ENCODE measurements around the gene GNE.
"Not testable (repeated sequence)": the region's sequence is repeated elsewhere in the genome, so short reads cannot be mapped to it uniquely, and the experiment has no call there.

GNE gene

DNA sequence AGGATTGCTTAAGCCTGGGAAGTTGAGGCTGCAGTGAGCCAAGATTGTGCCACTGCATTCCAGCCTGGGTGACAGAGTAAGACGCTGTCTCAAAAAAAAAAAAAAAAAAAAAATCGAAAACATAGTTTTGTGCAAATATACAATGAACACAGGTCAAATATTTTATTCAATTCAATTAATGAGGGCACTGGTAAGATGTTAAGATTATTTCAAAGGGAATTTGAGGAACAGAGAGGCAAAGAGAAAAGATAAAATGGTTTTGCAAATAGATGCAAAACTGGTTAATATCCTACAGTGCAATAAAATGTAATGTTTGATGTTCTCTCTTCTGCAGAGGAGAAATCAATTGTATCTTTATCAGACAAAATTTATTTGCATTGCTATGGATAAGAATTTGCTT is 39.5 kb upstream of the GNE start:
- Histone ChIP-seq H3K36me3 (ENCODE audit: control insufficient read depth, insufficient read depth, low read length) (no peaks in the 10 kb centered on the region), H3K79me2 (ENCODE audit: control insufficient read depth, insufficient read depth, low read length) (no peaks in the 10 kb centered on the region), H2BK120ac (ENCODE audit: low read depth, low read length) (no peak overlapping the region), H3K9ac (ENCODE audit: low read length) (no peak overlapping the region), H3K23ac (ENCODE audit: low read length) (no peak overlapping the region), H3K4me2 (ENCODE audit: low read length) (no peak overlapping the region), H3K56ac (ENCODE audit: low read length) (no peak overlapping the region), H4K8ac (ENCODE audit: low read depth, low read length) (no peak overlapping the region), H2BK15ac (replicated peaks; ENCODE audit: low read depth) (no peak overlapping the region), H3K4ac (ENCODE audit: low read depth, low read length) (no peak overlapping the region), H2BK5ac (ENCODE audit: low read length) (no peak overlapping the region), H4K5ac (ENCODE audit: low read length) (no peak overlapping the region), H3K4me1 (ENCODE audit: control insufficient read depth, low read depth, low read length) (no peaks in the 10 kb centered on the region), H3K18ac (ENCODE audit: low read length) (no peak overlapping the region), H3K4me3 (ENCODE audit: low read length) (no peak overlapping the region), H3K79me1 (ENCODE audit: low read length) (no peaks in the 10 kb centered on the region), H2AK5ac (ENCODE audit: low read length) (no peak overlapping the region), H3K27ac (ENCODE audit: low read depth, low read length) (no peak overlapping the region), H3K27me3 (ENCODE audit: insufficient read depth, low read length, poor library complexity) (no peaks in the 10 kb centered on the region)
- no CpG with 5 or more reads among the region's 2 CpGs for WGBS (ENCODE audit: extremely low coverage, insufficient coverage, low lambda C conversion rate)
- no peak for DNase-seq

DNA sequence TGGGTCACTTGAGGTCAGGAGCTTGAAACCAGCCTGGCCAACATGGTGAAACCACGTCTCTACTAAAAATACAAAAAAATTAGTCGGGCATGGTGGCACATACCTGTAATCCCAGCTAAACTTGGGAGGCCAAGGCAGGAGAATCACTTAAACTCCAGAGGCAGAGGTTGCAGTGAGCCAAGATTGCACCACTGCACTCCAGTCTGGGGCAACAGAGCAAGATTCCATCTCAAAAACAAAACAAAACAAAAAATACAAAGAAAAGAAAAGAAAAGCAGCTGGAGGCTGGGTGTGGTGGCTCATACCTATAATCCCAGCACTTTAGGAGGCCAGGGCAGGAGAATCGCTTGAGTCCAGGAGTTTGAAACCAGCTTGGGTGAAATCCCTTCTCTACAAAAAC is 36.7 kb upstream of the GNE start:
- not testable (repeated sequence) for H4K8ac ChIP-seq (ENCODE audit: low read depth, low read length); H3K36me3 ChIP-seq (ENCODE audit: control insufficient read depth, insufficient read depth, low read length); H2BK120ac ChIP-seq (ENCODE audit: low read depth, low read length); H2BK5ac ChIP-seq (ENCODE audit: low read length); H3K4me3 ChIP-seq (ENCODE audit: low read length); H2BK15ac ChIP-seq (replicated peaks; ENCODE audit: low read depth); H3K56ac ChIP-seq (ENCODE audit: low read length); H3K4me1 ChIP-seq (ENCODE audit: control insufficient read depth, low read depth, low read length); H3K27ac ChIP-seq (ENCODE audit: low read depth, low read length); H4K5ac ChIP-seq (ENCODE audit: low read length); H3K27me3 ChIP-seq (ENCODE audit: insufficient read depth, low read length, poor library complexity); H3K18ac ChIP-seq (ENCODE audit: low read length); H3K79me2 ChIP-seq (ENCODE audit: control insufficient read depth, insufficient read depth, low read length); DNase-seq; H3K9ac ChIP-seq (ENCODE audit: low read length); H2AK5ac ChIP-seq (ENCODE audit: low read length); H3K4me2 ChIP-seq (ENCODE audit: low read length); H3K79me1 ChIP-seq (ENCODE audit: low read length); H3K23ac ChIP-seq (ENCODE audit: low read length); H3K4ac ChIP-seq (ENCODE audit: low read depth, low read length)
- WGBS (ENCODE audit: extremely low coverage, insufficient coverage, low lambda C conversion rate) = no CpG with 5 or more reads among the region's 3 CpGs

DNA sequence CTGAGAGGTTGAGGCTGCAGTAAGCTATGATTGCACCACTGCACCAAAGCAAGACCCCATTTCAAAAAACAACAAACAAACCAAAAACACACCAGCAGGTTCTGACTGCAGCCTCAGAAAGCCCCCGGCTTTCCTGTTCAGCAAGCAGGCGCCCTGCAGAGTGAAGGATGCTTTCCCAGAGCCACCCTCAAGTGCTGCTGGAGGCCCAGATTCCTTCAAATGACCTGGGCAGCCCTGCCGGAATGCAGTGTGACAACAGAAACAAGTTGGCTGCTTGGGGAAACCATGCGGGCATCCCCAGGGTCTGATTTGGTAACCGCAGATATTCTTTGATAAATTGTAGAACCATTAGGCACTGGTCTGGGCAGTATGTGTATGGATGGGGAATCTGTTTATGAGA is 35.7 kb upstream of the GNE start:
- Histone ChIP-seq H2BK15ac (replicated peaks; ENCODE audit: low read depth) (no peak overlapping the region), H3K79me2 (ENCODE audit: control insufficient read depth, insufficient read depth, low read length) (no peaks in the 10 kb centered on the region), H4K5ac (ENCODE audit: low read length) (no peak overlapping the region), H2AK5ac (ENCODE audit: low read length) (no peak overlapping the region), H3K4me3 (ENCODE audit: low read length) (no peak overlapping the region), H3K18ac (ENCODE audit: low read length) (no peak overlapping the region), H3K27ac (ENCODE audit: low read depth, low read length) (no peak overlapping the region), H3K36me3 (ENCODE audit: control insufficient read depth, insufficient read depth, low read length) (no peaks in the 10 kb centered on the region), H2BK120ac (ENCODE audit: low read depth, low read length) (no peak overlapping the region), H3K9ac (ENCODE audit: low read length) (no peak overlapping the region), H3K4me1 (ENCODE audit: control insufficient read depth, low read depth, low read length) (no peaks in the 10 kb centered on the region), H3K4me2 (ENCODE audit: low read length) (no peak overlapping the region), H3K79me1 (ENCODE audit: low read length) (no peaks in the 10 kb centered on the region), H3K56ac (ENCODE audit: low read length) (no peak overlapping the region), H2BK5ac (ENCODE audit: low read length) (no peak overlapping the region), H3K27me3 (ENCODE audit: insufficient read depth, low read length, poor library complexity) (no peaks in the 10 kb centered on the region), H4K8ac (ENCODE audit: low read depth, low read length) (no peak overlapping the region), H3K23ac (ENCODE audit: low read length) (no peak overlapping the region), H3K4ac (ENCODE audit: low read depth, low read length) (no peak overlapping the region)
- DNase-seq = no peak
- no CpG with 5 or more reads among the region's 5 CpGs for WGBS (ENCODE audit: extremely low coverage, insufficient coverage, low lambda C conversion rate)

DNA sequence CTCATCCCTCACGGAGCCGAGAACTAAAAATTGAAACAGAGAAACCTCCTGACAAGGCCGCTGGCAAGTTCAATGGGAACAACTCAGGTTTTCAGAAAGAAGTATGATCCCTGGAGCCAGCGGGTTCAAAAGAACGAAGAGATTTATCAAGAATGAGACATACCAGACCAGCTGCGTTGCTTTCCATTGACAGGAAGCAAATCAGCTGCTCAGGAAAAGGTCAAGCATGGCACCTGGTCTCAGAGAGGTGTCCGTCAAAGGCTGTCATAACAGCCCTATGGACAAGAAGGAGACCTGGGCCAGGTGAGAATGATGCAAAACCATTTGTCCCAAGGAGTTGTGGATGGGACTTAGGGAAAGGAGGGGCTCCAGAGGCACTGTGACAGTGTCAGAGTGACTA is 34.9 kb upstream of the GNE start:
- no peak overlapping the region for H3K4me3 ChIP-seq (ENCODE audit: low read length)
- no peaks in the 10 kb centered on the region for H3K27me3 ChIP-seq (ENCODE audit: insufficient read depth, low read length, poor library complexity)
- H3K79me2 ChIP-seq (ENCODE audit: control insufficient read depth, insufficient read depth, low read length) = no peaks in the 10 kb centered on the region
- no peak overlapping the region for H3K23ac ChIP-seq (ENCODE audit: low read length)
- no peak overlapping the region for H2BK120ac ChIP-seq (ENCODE audit: low read depth, low read length)
- H4K8ac ChIP-seq (ENCODE audit: low read depth, low read length) = no peak overlapping the region
- H2BK15ac ChIP-seq (replicated peaks; ENCODE audit: low read depth) = no peak overlapping the region
- H3K27ac ChIP-seq (ENCODE audit: low read depth, low read length) = no peak overlapping the region
- H3K79me1 ChIP-seq (ENCODE audit: low read length) = no peaks in the 10 kb centered on the region
- no peak overlapping the region for H3K4me2 ChIP-seq (ENCODE audit: low read length)
- H4K5ac ChIP-seq (ENCODE audit: low read length) = no peak overlapping the region
- no peak overlapping the region for H3K56ac ChIP-seq (ENCODE audit: low read length)
- no peaks in the 10 kb centered on the region for H3K36me3 ChIP-seq (ENCODE audit: control insufficient read depth, insufficient read depth, low read length)
- H2AK5ac ChIP-seq (ENCODE audit: low read length) = no peak overlapping the region
- no peak overlapping the region for H3K18ac ChIP-seq (ENCODE audit: low read length)
- H3K9ac ChIP-seq (ENCODE audit: low read length) = no peak overlapping the region
- H3K4me1 ChIP-seq (ENCODE audit: control insufficient read depth, low read depth, low read length) = no peaks in the 10 kb centered on the region
- no CpG with 5 or more reads among the region's 7 CpGs for WGBS (ENCODE audit: extremely low coverage, insufficient coverage, low lambda C conversion rate)
- no peak overlapping the region for H3K4ac ChIP-seq (ENCODE audit: low read depth, low read length)
- DNase-seq = no peak
- H2BK5ac ChIP-seq (ENCODE audit: low read length) = no peak overlapping the region

DNA sequence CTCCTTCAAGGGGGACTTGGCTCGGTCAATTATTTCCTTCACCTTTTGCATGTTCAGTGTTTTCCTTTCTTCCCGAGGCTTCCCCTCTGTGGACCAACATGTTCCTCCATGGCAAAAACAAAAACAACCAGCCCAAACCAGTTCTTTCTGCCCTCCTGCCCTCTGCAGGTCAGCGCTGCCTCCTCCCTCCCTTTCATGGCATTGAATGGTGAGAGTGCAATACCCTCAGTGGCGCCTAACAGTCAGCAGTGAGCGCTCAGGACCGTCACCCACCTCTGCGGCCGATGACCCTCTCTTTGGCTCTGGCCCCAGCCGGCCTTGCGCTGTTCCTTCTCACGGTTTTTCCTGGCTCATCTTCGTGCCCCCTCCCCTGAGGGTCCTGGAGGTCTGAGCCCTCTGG is 34.4 kb upstream of the GNE start:
- H3K27ac ChIP-seq (ENCODE audit: low read depth, low read length) = no peak overlapping the region
- H2AK5ac ChIP-seq (ENCODE audit: low read length) = no peak overlapping the region
- no CpG with 5 or more reads among the region's 12 CpGs for WGBS (ENCODE audit: extremely low coverage, insufficient coverage, low lambda C conversion rate)

DNA sequence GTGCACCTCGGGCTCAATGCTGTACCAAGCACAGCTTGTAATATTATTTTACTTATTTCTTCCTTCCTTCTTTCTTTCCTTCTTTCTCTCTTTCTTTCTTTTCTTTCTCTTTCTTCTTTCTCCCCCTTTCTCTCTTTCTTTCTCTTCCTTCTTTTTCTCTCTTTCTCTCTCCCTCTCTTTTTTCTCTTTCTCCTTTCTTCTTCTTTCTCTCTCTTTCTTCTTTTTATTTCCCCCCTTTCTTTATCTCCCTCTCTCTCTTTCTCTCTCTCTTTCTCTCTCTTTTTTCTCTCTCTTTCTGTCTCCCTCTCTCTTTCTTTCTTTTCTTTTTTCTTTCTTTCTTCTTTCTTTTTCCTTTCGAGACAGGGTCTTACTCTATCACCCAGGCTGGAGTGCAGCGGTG is 32.7 kb upstream of the GNE start:
- no peak overlapping the region for H3K4me3 ChIP-seq (ENCODE audit: low read length)
- no peak overlapping the region for H3K9ac ChIP-seq (ENCODE audit: low read length)
- H2AK5ac ChIP-seq (ENCODE audit: low read length) = no peak overlapping the region
- WGBS (ENCODE audit: extremely low coverage, insufficient coverage, low lambda C conversion rate) = no CpG with 5 or more reads among the region's 3 CpGs
- H3K4me2 ChIP-seq (ENCODE audit: low read length) = no peak overlapping the region
- H3K18ac ChIP-seq (ENCODE audit: low read length) = no peak overlapping the region
- H3K4me1 ChIP-seq (ENCODE audit: control insufficient read depth, low read depth, low read length) = no peaks in the 10 kb centered on the region
- H3K27me3 ChIP-seq (ENCODE audit: insufficient read depth, low read length, poor library complexity) = no peaks in the 10 kb centered on the region
- H2BK15ac ChIP-seq (replicated peaks; ENCODE audit: low read depth) = no peak overlapping the region
- H3K79me1 ChIP-seq (ENCODE audit: low read length) = no peaks in the 10 kb centered on the region
- H3K79me2 ChIP-seq (ENCODE audit: control insufficient read depth, insufficient read depth, low read length) = no peaks in the 10 kb centered on the region
- H4K8ac ChIP-seq (ENCODE audit: low read depth, low read length) = no peak overlapping the region
- no peaks in the 10 kb centered on the region for H3K36me3 ChIP-seq (ENCODE audit: control insufficient read depth, insufficient read depth, low read length)
- no peak for DNase-seq
- no peak overlapping the region for H3K23ac ChIP-seq (ENCODE audit: low read length)
- no peak overlapping the region for H4K5ac ChIP-seq (ENCODE audit: low read length)
- no peak overlapping the region for H3K27ac ChIP-seq (ENCODE audit: low read depth, low read length)
- no peak overlapping the region for H2BK5ac ChIP-seq (ENCODE audit: low read length)
- H2BK120ac ChIP-seq (ENCODE audit: low read depth, low read length) = no peak overlapping the region
- no peak overlapping the region for H3K4ac ChIP-seq (ENCODE audit: low read depth, low read length)
- H3K56ac ChIP-seq (ENCODE audit: low read length) = no peak overlapping the region

More for the DNA sequence above, 34.4 kb upstream of the GNE start:
- Histone ChIP-seq H3K4me3 (ENCODE audit: low read length) (no peak overlapping the region), H2BK120ac (ENCODE audit: low read depth, low read length) (no peak overlapping the region), H3K4me2 (ENCODE audit: low read length) (no peak overlapping the region), H3K36me3 (ENCODE audit: control insufficient read depth, insufficient read depth, low read length) (no peaks in the 10 kb centered on the region), H4K5ac (ENCODE audit: low read length) (no peak overlapping the region), H3K9ac (ENCODE audit: low read length) (no peak overlapping the region), H3K79me2 (ENCODE audit: control insufficient read depth, insufficient read depth, low read length) (no peaks in the 10 kb centered on the region), H3K27me3 (ENCODE audit: insufficient read depth, low read length, poor library complexity) (no peaks in the 10 kb centered on the region), H3K18ac (ENCODE audit: low read length) (no peak overlapping the region), H3K4me1 (ENCODE audit: control insufficient read depth, low read depth, low read length) (no peaks in the 10 kb centered on the region), H2BK5ac (ENCODE audit: low read length) (no peak overlapping the region), H3K23ac (ENCODE audit: low read length) (no peak overlapping the region), H4K8ac (ENCODE audit: low read depth, low read length) (no peak overlapping the region), H2BK15ac (replicated peaks; ENCODE audit: low read depth) (no peak overlapping the region), H3K79me1 (ENCODE audit: low read length) (no peaks in the 10 kb centered on the region), H3K4ac (ENCODE audit: low read depth, low read length) (no peak overlapping the region), H3K56ac (ENCODE audit: low read length) (no peak overlapping the region)
- peak; percentile 32 for DNase-seq

All from mesendoderm (in vitro differentiated cells).